ENCODE results near the gene UAP1L1.

Gene UAP1L1

DNA sequence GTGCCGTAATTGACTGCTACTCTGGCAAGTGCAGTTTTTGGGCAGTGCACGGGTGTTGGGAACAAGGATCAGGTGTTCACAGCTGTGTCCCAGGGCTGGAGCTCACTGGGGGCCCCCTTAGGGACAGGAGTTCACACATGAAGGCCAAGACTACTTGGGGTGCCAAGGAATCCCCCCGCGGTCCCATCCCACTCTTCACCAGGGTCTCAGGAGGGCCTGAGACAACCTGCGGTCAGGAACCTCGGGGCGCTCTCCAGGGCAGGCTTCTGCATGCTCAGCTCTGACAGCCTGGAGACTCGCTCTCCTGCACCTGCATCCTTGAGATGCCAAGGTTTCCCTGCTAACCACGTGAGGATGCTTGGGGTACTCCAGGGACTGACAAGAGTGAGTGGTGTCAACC, 7.2 kb downstream of the UAP1L1 start:
- TF ChIP-seq, protein P1, sequence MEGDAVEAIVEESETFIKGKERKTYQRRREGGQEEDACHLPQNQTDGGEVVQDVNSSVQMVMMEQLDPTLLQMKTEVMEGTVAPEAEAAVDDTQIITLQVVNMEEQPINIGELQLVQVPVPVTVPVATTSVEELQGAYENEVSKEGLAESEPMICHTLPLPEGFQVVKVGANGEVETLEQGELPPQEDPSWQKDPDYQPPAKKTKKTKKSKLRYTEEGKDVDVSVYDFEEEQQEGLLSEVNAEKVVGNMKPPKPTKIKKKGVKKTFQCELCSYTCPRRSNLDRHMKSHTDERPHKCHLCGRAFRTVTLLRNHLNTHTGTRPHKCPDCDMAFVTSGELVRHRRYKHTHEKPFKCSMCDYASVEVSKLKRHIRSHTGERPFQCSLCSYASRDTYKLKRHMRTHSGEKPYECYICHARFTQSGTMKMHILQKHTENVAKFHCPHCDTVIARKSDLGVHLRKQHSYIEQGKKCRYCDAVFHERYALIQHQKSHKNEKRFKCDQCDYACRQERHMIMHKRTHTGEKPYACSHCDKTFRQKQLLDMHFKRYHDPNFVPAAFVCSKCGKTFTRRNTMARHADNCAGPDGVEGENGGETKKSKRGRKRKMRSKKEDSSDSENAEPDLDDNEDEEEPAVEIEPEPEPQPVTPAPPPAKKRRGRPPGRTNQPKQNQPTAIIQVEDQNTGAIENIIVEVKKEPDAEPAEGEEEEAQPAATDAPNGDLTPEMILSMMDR (IDR thresholded peaks at IDR 0.05; ENCODE audit: insufficient read depth, low read depth, low read length, missing control alignments): no peak
- peak; percentile 80 for DNase-seq (ENCODE audit: low read depth)
- H3K4me3 ChIP-seq (ENCODE audit: low read length): no peak overlapping the region

- TF ChIP-seq, protein P1 (IDR thresholded peaks at IDR 0.05; ENCODE audit: insufficient read depth, low read depth, low read length, missing control alignments): no peak
- DNase-seq (ENCODE audit: low read depth): peak; percentile 47
- H3K4me3 ChIP-seq (ENCODE audit: low read length): peak overlapping the region; percentile 55
Observed at GRCh38 chr9:137085920-137086530, 8.7 kb downstream of the UAP1L1 start.

DNA sequence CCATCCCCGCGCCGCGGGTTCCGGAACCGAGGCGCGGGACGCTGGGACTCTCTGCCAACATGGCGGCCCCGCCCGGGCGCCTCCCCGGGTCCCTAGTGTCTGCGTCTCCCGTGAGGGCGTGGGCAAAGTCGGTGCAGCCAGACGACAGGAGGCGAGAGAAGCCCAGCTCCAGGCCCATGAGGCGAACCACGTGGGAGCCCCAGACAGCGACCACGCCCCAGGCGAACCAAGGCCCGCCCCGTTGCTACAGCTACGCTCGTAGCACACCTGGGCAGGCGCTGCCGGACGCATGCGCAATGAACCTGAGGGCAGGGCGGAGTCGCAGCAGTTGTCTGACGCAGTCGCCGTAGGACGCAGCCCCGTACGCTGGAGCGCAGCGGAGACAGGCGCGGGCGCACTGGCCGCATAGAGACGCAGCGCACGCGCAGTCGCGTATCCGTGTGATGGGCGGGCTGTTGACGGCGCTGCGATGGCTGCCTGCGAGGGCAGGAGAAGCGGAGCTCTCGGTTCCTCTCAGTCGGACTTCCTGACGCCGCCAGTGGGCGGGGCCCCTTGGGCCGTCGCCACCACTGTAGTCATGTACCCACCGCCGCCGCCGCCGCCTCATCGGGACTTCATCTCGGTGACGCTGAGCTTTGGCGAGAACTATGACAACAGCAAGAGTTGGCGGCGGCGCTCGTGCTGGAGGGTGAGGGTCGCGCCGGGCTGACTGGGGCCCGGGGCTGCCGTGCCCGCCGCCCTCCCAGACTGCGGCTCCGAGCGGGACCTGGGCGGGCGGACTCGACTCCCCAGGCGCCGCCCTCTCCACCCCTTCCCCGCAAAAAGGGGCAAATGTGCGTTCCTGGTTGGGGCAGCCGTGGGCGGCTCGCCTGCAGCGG, 9.5 kb downstream of the UAP1L1 start, which contains the start of gene MAN1B1:
MAN1B1 (plus strand) TSS at position 455 of the 878 bp plus-strand sequence; CDS start at position 470, 15 bp downstream.
- H3K4me3 ChIP-seq (ENCODE audit: low read length): peak within 1 kb of the TSS; percentile 72
- TF ChIP-seq, protein P1 (IDR thresholded peaks at IDR 0.05; ENCODE audit: insufficient read depth, low read depth, low read length, missing control alignments): no peak
- peak; percentile 100 for DNase-seq (ENCODE audit: low read depth)

- DNase-seq (ENCODE audit: low read depth): no peak
- peak overlapping the region; percentile 72 for H3K4me3 ChIP-seq (ENCODE audit: low read length)
- TF ChIP-seq, protein P1 (IDR thresholded peaks at IDR 0.05; ENCODE audit: insufficient read depth, low read depth, low read length, missing control alignments): no peak
Observed at GRCh38 chr9:137087409-137087925, 10.2 kb downstream of the UAP1L1 start.

- TF ChIP-seq, protein P1 (IDR thresholded peaks at IDR 0.05; ENCODE audit: insufficient read depth, low read depth, low read length, missing control alignments): no peak
- no peak for DNase-seq (ENCODE audit: low read depth)
- no peak overlapping the region for H3K4me3 ChIP-seq (ENCODE audit: low read length)
Observed at GRCh38 chr9:137088121-137088520, 10.8 kb downstream of the UAP1L1 start.

DNA sequence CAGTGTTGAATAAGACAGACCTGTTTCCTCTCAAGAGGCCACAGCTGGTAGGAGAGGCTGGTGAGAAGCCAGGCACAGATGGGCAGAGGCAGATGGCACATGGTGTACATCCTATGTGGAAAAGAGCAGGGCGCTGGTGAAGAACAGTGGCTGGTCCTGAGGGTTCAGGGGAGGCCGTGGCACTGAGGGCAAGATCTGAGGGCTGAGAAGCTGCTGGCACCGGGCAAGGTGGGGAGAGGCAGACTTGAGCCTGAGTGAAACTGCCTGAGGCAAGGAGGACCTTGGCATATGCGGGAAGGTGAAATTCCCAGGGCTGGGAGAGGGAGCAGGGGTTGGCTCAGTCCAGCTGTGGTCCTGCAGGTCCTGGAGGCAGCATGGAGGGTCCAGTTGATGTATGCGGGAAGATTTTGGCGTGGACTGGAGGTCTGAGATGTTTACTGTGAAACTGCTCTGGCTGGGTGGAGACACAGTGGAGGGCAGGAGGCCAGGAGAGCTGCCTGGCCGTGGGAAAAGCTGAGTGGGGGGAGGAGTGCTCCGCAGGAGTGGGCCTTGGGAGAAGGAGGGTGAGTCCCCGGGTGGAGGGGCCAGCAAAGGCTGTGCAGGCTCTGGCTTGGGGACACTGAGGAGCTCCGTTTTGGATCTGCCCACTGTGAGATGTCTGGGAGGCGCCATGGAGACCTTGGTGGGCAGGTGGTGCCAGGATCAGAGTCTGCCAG, 12.1 kb downstream of the UAP1L1 start:
- no peak overlapping the region for H3K4me3 ChIP-seq (ENCODE audit: low read length)
- DNase-seq (ENCODE audit: low read depth): no peak
- TF ChIP-seq, protein P1 (IDR thresholded peaks at IDR 0.05; ENCODE audit: insufficient read depth, low read depth, low read length, missing control alignments): no peak

Measured in epithelial cell of esophagus (primary cell).